K562 (cell line): ENCODE results near the gene DDX51. TPM values are rescaled to one million over a fixed set of nuclear protein-coding genes. Genes with fewer than 3 reads are reported as not detected.

Experiments
- ADNP ChIP-seq: fragments of 200-800 bp; sonication (Bioruptor generic); IDR thresholded peaks from 2 replicates; pipeline ENCODE4 v1.6.1; 2016; ENCODE audit warnings: missing genetic modification characterization, missing compliant biosample characterization
- CBFA2T3 ChIP-seq: fragments of 450-650 bp; IDR thresholded peaks from 2 replicates; pipeline ENCODE4 v1.6.1; 2017
- E2F6 ChIP-seq, 2 experiments: IDR thresholded peaks; 2 replicates each; pipeline ENCODE4 v1.6.1; 2011; ENCODE audit warnings: borderline replicate concordance in 1 of 2, control low read depth in 1 of 2, low read depth in 1 of 2, low read length in 1 of 2, mild to moderate bottlenecking in 1 of 2, mixed read lengths in 1 of 2, moderate library complexity in 1 of 2; ENCODE audit not compliant: insufficient read depth in 1 of 2, insufficient read length in 1 of 2, poor library complexity in 1 of 2, severe bottlenecking in 1 of 2; ENCODE audit errors: extremely low read depth in 1 of 2
- FOXA1 ChIP-seq: fragments of 450-650 bp; IDR thresholded peaks from 2 replicates; pipeline ENCODE4 v1.6.1; 2016; ENCODE audit warnings: mild to moderate bottlenecking, borderline replicate concordance
- FUS ChIP-seq: fragments of 200-400 bp; formaldehyde crosslinking; optimal IDR thresholded peaks from 2 replicates; pipeline ENCODE3; 2017; ENCODE audit warnings: low read depth, low read length
- JUN ChIP-seq, 2 experiments: sonication (generic) in 1 of 2; formaldehyde crosslinking in 1 of 2; IDR thresholded peaks; 2 replicates each; pipeline versions ENCODE4 v1.6.1 to v1.8.0; 2012 to 2022; ENCODE audit warnings: borderline replicate concordance in 2 of 2, mild to moderate bottlenecking in 2 of 2, improper control_type of control experiment in 1 of 2, low read depth in 1 of 2, low read length in 1 of 2, missing genetic modification reagents in 1 of 2
- POLR2G ChIP-seq: fragments of 200-400 bp; formaldehyde crosslinking; IDR thresholded peaks from 2 replicates; pipeline ENCODE4 v1.6.1; 2017; ENCODE audit warnings: low read depth, mild to moderate bottlenecking, antibody characterized with exemption, low read length, moderate library complexity
- PRMT5 ChIP-seq: sonication (generic); formaldehyde crosslinking; IDR thresholded peaks from 2 replicates; pipeline ENCODE4 v1.5.0; 2020; ENCODE audit warnings: missing genetic modification reagents
- SNIP1 ChIP-seq: fragments of 450-650 bp; IDR thresholded peaks from 2 replicates; pipeline ENCODE4 v1.7.1; 2017; ENCODE audit warnings: low read depth, mild to moderate bottlenecking
- ZBTB40 ChIP-seq, 2 experiments: fragments of 450-650 bp in 1 of 2; sonication (generic) in 1 of 2; formaldehyde crosslinking in 1 of 2; IDR thresholded peaks; 2 replicates each; pipeline versions ENCODE4 v1.7.1 to v1.9.0; 2016 to 2022; ENCODE audit warnings: inconsistent platforms in 1 of 2, mild to moderate bottlenecking in 1 of 2, missing genetic modification reagents in 1 of 2
- ZNF174 ChIP-seq: fragments of 250-450 bp; sonication (Bioruptor Pico); IDR thresholded peaks from 2 replicates; pipeline ENCODE4 v1.4.0; 2020; ENCODE audit warnings: mild to moderate bottlenecking
- ZNF766 ChIP-seq: fragments of 200-800 bp; sonication (Bioruptor generic); conservative IDR thresholded peaks from 2 replicates; pipeline ENCODE4 v1.6.1; 2016; ENCODE audit warnings: missing genetic modification characterization, missing compliant biosample characterization
- polyA plus RNA-seq, 8 experiments: library from polyadenylated mRNA; depleted of rRNA in 4 of 8; stranded (reverse) in 5 of 8; unstranded in 3 of 8; fragments of >200 nt; fragmentation: Nextera tagmentation in 2 of 8; fragmentation: Illumina TruSeq in 1 of 8; extraction: Ambion mirVana in 2 of 8; extraction: Trizol in 1 of 8; gene quantifications; 2 replicates each; pipeline versions ENCODE4 v1.2.1 to v1.2.3, GENCODE V29; 2011 to 2014; ENCODE audit warnings: inconsistent platforms in 1 of 8, missing spikeins in 1 of 8
- total RNA-seq, 7 experiments: library from RNA; depleted of rRNA in 6 of 7; stranded (reverse); fragments of >200 nt in 6 of 7; fragmentation: Illumina TruSeq in 2 of 7; extraction: Trizol in 2 of 7; gene quantifications; 2 replicates each; pipeline versions ENCODE4 v1.2.1 to v1.2.3, GENCODE V29; 2011 to 2021; ENCODE audit warnings: low replicate concordance in 1 of 7

Gene DDX51
- total and polyA plus RNA-seq, 9 of the 15 experiments (the other 6 are each of a cell fraction or from before 2014, with no cell fraction given), result 1.1 to 35.9 (median 12.4) TPM

- TF ChIP-seq SNIP1, result no peak
- TF ChIP-seq ZNF174, result no peak
- TF ChIP-seq ADNP (tag), result no peak
- TF ChIP-seq E2F6 (IDR thresholded peaks at IDR 0.05; ENCODE audit: borderline replicate concordance in 1 of 2, extremely low read depth in 1 of 2, insufficient read depth in 1 of 2, insufficient read length in 1 of 2, low read depth in 1 of 2, low read length in 1 of 2, poor library complexity in 1 of 2, severe bottlenecking in 1 of 2), result no peak
- no peak for TF ChIP-seq PRMT5 (CRISPR knock-in tag)
- TF ChIP-seq FOXA1, result no peak
- no peak for TF ChIP-seq JUN (IDR thresholded peaks at IDR 0.05; ENCODE audit: borderline replicate concordance, low read depth, low read length)
- no peak for TF ChIP-seq JUN (CRISPR knock-in tag; IDR thresholded peaks at IDR 0.05; ENCODE audit: borderline replicate concordance)
- TF ChIP-seq FUS, result no peak
- no peak for TF ChIP-seq ZBTB40 (IDR thresholded peaks at IDR 0.05)
- no peak for TF ChIP-seq ZBTB40 (CRISPR knock-in tag; IDR thresholded peaks at IDR 0.05)
- no peak for TF ChIP-seq CBFA2T3
- no peak for TF ChIP-seq ZNF766 (CRISPR knock-in tag)
- peak; percentile 51 for TF ChIP-seq POLR2G
These were observed 9.6 kb upstream of the DDX51 start (continued) for GRCh38 chr12:132153501-132154340.
